ENCODE measurements around the gene PIGX. TPM values are rescaled to one million over a fixed set of nuclear protein-coding genes. Genes with fewer than 3 reads are reported as not detected.

Gene PIGX
- total RNA-seq, 1 donor from 2014 or later: 20.1 TPM

DNA sequence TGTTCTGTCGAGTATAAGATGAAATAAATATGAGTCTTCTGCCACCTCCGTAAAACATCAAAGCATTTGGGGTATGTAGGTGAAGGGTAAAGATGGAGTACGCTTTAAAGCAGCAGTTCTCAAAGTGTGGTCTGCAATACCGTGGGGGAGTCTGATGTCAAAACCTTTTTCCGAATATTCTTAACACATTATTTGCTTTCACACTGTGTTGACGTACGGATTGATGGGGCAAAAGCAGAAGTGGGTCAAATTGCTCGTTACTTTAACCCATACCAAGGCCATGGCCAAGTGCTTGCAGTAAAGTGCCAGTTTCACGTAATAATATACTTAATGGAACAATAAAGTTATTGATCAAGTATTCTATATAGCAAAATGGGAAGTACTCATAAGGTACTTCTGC lies 63.8 kb downstream of the PIGX start:
- no peak for TF ChIP-seq CTCF (IDR thresholded peaks at IDR 0.05; ENCODE audit: partially characterized antibody, unreplicated experiment)
- Mint-ChIP-seq H3K36me3 (ENCODE audit: unreplicated experiment) (peaks cover 7% of the 10 kb centered on the region), H3K4me1 (ENCODE audit: low read depth, unreplicated experiment) (peaks cover 29% of the 10 kb centered on the region)

DNA sequence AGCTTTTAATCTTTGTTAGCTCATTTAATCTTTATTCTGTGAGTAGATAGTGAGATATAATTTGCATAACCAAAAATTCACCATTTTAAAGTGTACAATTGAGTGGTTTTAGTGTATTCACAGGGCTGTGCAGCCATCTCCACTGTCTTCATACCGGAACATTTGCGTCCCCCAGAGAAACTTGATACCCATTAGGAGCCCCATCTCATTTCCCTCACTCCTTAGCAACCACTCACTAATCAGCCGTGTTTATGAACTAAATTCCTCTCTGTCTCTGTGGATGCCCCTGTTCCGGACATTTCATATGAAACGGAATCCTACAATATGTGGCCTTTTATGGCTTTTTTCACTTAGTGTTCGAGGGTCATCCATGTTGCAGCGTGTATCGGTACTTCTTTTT lies 65.7 kb downstream of the PIGX start:
- H3K27ac Mint-ChIP-seq (ENCODE audit: unreplicated experiment): no peak overlapping the region
- peaks cover 17% of the 10 kb centered on the region for H3K4me1 Mint-ChIP-seq (ENCODE audit: low read depth, unreplicated experiment)
- H3K27me3 Mint-ChIP-seq (ENCODE audit: unreplicated experiment): no peaks in the 10 kb centered on the region

More for the DNA sequence above, 63.8 kb downstream of the PIGX start:
- no peak for DNase-seq
- Mint-ChIP-seq H3K27ac (ENCODE audit: unreplicated experiment) (peak overlapping the region; percentile 34), H3K27me3 (ENCODE audit: unreplicated experiment) (no peaks in the 10 kb centered on the region), H3K4me3 (ENCODE audit: unreplicated experiment) (no peak overlapping the region), H3K9me3 (ENCODE audit: unreplicated experiment) (peaks cover 11% of the 10 kb centered on the region)

DNA sequence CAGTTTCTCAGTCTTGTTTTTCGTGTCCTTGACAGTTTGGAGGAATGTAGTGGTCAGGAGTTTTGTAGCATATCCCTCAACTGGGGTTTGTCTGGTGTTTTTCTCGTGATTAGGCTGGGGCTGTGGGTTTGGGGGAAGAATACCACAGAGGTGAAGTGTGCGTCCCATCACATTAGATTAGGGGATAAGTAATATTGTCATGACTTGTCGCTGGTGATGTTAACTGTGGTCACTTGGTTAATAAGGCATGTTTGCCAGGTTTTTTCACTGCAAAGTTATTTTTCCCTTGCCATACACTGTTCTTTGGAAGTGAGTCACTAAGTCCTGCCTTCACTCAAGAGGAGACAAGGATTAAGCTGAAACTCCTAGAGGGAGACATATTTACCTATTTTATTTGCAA lies 66.6 kb downstream of the PIGX start:
- H3K4me3 Mint-ChIP-seq (ENCODE audit: unreplicated experiment): no peak overlapping the region
- no peaks in the 10 kb centered on the region for H3K27me3 Mint-ChIP-seq (ENCODE audit: unreplicated experiment)
- H3K27ac Mint-ChIP-seq (ENCODE audit: unreplicated experiment): no peak overlapping the region
- no peak for TF ChIP-seq CTCF (IDR thresholded peaks at IDR 0.05; ENCODE audit: partially characterized antibody, unreplicated experiment)
- H3K4me1 Mint-ChIP-seq (ENCODE audit: low read depth, unreplicated experiment): peaks cover 17% of the 10 kb centered on the region
- H3K9me3 Mint-ChIP-seq (ENCODE audit: unreplicated experiment): peaks cover 8% of the 10 kb centered on the region
- no peak for DNase-seq
- H3K36me3 Mint-ChIP-seq (ENCODE audit: unreplicated experiment): peaks cover 7% of the 10 kb centered on the region

More for the DNA sequence above, 65.7 kb downstream of the PIGX start:
- no peak for DNase-seq
- H3K36me3 Mint-ChIP-seq (ENCODE audit: unreplicated experiment): peaks cover 7% of the 10 kb centered on the region
- peaks cover 8% of the 10 kb centered on the region for H3K9me3 Mint-ChIP-seq (ENCODE audit: unreplicated experiment)
- no peak overlapping the region for H3K4me3 Mint-ChIP-seq (ENCODE audit: unreplicated experiment)
- TF ChIP-seq CTCF (IDR thresholded peaks at IDR 0.05; ENCODE audit: partially characterized antibody, unreplicated experiment): no peak

DNA sequence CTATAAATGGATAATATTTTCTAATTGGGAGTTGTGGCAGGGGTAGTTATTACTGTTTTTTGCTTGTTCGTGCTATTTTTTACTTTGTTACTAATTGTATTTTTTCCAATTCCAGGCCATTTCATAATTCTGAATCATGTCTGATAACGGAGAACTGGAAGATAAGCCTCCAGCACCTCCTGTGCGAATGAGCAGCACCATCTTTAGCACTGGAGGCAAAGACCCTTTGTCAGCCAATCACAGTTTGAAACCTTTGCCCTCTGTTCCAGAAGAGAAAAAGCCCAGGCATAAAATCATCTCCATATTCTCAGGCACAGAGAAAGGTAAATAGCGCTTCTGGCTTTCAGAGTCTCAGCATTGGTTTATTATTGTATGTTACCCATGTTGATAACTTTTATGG lies 70.3 kb downstream of the PIGX start:
- Mint-ChIP-seq H3K4me1 (ENCODE audit: low read depth, unreplicated experiment) (peaks cover 8% of the 10 kb centered on the region), H3K4me3 (ENCODE audit: unreplicated experiment) (peak overlapping the region; percentile 36), H3K27me3 (ENCODE audit: unreplicated experiment) (no peaks in the 10 kb centered on the region), H3K9me3 (ENCODE audit: unreplicated experiment) (peaks cover 7% of the 10 kb centered on the region), H3K27ac (ENCODE audit: unreplicated experiment) (peak overlapping the region; percentile 70), H3K36me3 (ENCODE audit: unreplicated experiment) (peaks cover 16% of the 10 kb centered on the region)
- no peak for TF ChIP-seq CTCF (IDR thresholded peaks at IDR 0.05; ENCODE audit: partially characterized antibody, unreplicated experiment)
- no peak for DNase-seq

Other genes with a start within 250 kb of the PIGX start
- 24.4 TPM for gene RNF168, start 208.6 kb upstream of the PIGX start, total RNA-seq (ENCODE audit: unreplicated experiment)
- gene SMCO1, start 197.0 kb upstream of the PIGX start, total RNA-seq (ENCODE audit: unreplicated experiment): not detected
- 7.8 TPM for gene WDR53, start 143.8 kb upstream of the PIGX start, total RNA-seq (ENCODE audit: unreplicated experiment)
- gene FBXO45, start 143.7 kb upstream of the PIGX start, total RNA-seq (ENCODE audit: unreplicated experiment): 15.6 TPM
- 0.42 TPM for gene NRROS, start 72.7 kb upstream of the PIGX start, total RNA-seq (ENCODE audit: unreplicated experiment)
- 3.3 TPM for gene CEP19, start 127 bp upstream of the PIGX start, total RNA-seq (ENCODE audit: unreplicated experiment)
- gene PAK2, start 27.5 kb downstream of the PIGX start, total RNA-seq (ENCODE audit: unreplicated experiment): 128 TPM
- 49.6 TPM for gene SENP5, start 155.5 kb downstream of the PIGX start, total RNA-seq (ENCODE audit: unreplicated experiment)
- gene NCBP2, start 230.2 kb downstream of the PIGX start, total RNA-seq (ENCODE audit: unreplicated experiment): 118 TPM

Data from glutamatergic neuron (in vitro differentiated cells).